Keratinocyte (primary cell): ENCODE data around the gene FLNC.

Source experiments
- EZH2 ChIP-seq: IDR thresholded peaks from one replicate; pipeline ENCODE4 v1.6.1; 2012; ENCODE audit warnings: inconsistent platforms, mild to moderate bottlenecking, low read length, moderate library complexity
- TF ChIP-seq, protein P1 (sequence below), 3 experiments: IDR thresholded peaks in 1 of 3; conservative IDR thresholded peaks in 1 of 3; optimal IDR thresholded peaks in 1 of 3; 2 replicates in 2 of 3; 3 replicates in 1 of 3; pipeline versions ENCODE3 to v1.5.1; 2011; ENCODE audit warnings: low read length in 3 of 3, mild to moderate bottlenecking in 3 of 3, moderate library complexity in 2 of 3, control low read depth in 1 of 3, inconsistent platforms in 1 of 3; ENCODE audit not compliant: insufficient read depth in 2 of 3; ENCODE audit errors: extremely low read depth in 1 of 3

DNA sequence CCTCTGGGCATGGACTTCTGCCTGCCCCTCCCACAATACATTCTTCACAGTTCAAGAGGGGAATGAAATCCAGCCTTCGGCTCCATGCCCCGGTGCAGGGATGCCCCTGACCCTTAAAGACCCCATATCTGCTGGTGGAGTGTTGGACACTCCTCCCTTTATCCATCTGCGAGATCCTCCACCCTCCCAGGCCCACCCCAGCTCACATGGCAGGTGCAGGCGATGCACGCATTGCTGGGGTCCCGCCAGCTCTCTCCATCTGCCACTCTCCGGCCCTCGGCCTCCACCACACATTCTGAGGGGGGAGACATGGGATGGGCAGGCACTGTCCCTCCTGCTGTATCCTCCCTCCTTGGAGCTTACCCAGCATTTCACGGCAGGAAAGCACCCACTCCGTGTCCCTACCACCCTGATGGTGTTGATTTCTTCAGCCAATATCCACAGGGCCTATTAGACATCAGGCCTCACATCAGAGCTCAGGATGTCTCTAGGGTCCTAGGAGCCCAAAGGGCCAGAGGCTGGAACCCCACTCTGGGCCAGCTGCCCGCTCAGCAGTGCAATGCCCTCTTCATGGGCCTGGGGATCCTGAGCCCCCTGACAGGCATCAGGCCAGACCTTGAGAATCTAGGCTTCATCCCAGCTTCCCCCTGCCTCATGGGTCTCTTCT, 50.7 kb downstream of the FLNC start:
- no peak for TF ChIP-seq EZH2
- TF ChIP-seq, protein P1, sequence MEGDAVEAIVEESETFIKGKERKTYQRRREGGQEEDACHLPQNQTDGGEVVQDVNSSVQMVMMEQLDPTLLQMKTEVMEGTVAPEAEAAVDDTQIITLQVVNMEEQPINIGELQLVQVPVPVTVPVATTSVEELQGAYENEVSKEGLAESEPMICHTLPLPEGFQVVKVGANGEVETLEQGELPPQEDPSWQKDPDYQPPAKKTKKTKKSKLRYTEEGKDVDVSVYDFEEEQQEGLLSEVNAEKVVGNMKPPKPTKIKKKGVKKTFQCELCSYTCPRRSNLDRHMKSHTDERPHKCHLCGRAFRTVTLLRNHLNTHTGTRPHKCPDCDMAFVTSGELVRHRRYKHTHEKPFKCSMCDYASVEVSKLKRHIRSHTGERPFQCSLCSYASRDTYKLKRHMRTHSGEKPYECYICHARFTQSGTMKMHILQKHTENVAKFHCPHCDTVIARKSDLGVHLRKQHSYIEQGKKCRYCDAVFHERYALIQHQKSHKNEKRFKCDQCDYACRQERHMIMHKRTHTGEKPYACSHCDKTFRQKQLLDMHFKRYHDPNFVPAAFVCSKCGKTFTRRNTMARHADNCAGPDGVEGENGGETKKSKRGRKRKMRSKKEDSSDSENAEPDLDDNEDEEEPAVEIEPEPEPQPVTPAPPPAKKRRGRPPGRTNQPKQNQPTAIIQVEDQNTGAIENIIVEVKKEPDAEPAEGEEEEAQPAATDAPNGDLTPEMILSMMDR (optimal IDR thresholded peaks at IDR 0.05 in 1 of 3, IDR thresholded peaks at IDR 0.05 in 1 of 3, conservative IDR thresholded peaks at IDR 0.05 in 1 of 3; ENCODE audit: extremely low read depth in 1 of 3, insufficient read depth in 2 of 3, low read length in 3 of 3), result no peak
